ENCODE results near the gene SDK1.
A peak's percentile ranks its signal among the peaks of the same experiment; 100 is the strongest.

SDK1 gene

GRCh38 chr7:3821488-3821887 is 520.4 kb downstream of the SDK1 start:
- no peak for DNase-seq

- DNase-seq: no peak
These were observed 524.4 kb downstream of the SDK1 start for GRCh38 chr7:3825491-3825890.

DNA sequence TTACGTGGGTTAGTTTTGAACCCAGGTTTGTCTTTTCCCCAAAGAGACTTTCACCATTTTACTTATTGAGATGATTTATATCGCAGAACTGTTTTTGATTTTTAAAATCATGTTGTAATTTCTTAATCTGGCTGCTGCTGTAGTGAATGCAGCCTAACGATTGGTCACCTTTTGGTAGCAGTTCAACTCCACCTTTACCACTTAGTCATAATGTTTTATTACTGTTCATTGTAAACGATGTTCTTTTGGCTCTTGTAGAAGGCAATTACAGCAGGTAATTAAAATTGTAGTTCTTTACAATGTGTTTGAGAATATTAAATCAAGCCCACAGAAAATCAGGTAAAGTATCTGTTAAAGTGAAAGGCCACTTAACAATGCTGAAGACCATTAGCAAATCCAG is 531.1 kb downstream of the SDK1 start:
- no peak for DNase-seq

DNA sequence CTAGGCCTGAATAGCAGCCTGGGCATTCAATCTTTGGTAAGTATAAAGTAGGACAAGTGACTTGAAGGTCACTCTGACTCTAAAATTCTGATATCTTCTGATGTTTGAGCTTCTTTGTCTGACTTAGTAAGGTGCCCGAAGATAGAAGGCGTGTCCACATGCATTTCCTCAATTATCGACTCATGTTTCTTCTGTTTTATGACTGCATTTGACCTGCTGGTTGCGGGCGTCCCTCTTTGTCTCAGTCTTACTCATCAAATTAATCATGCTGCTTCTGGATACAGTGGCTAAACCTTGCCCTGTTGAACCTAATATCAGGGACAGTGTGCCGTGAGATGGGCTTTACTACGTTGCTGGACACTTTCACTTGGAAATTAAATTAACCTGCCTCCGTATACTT is 534.1 kb downstream of the SDK1 start:
- DNase-seq: no peak

DNA sequence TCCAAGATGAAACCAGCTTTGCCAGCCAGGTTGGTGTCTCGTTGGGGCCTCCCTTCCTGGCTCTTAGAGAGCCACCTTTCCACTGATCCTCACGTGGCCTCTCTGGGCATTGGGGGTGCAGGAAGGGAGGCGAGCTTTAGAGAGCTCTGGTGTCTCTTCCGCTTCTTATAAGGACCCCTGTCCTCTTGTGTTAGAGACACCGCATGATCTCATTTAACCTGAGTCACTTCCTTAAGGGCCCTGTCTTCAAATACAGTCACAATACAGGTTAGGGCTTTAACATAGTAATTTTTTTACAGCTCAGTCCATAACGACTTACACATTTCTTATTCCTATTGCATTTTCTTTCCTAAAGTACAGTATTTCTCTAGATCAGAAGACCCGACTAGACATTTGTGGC is 535.8 kb downstream of the SDK1 start:
- DNase-seq: no peak

- no peak for DNase-seq
These were observed 543.6 kb downstream of the SDK1 start for GRCh38 chr7:3844540-3845151.

DNA sequence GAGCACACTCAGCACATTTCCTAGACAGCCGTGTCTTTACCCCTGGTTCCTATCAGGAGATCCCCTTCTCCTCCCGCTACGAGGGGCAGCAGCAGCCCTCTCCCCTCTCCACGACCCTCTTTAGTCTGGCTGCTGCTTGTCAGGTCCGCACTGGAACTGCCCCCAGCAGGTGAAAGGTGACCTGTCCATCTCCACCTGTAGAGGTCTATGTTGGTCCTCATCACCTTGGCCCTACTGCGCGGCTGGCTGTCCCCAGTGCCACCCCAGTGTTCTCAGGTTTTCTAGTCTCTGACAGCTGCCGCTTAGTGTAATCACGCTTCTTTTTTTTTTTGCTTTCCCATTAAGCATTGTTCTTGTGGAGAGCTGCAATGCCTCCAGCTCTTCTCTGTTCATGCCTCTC is 545.7 kb downstream of the SDK1 start:
- no peak for DNase-seq

DNA sequence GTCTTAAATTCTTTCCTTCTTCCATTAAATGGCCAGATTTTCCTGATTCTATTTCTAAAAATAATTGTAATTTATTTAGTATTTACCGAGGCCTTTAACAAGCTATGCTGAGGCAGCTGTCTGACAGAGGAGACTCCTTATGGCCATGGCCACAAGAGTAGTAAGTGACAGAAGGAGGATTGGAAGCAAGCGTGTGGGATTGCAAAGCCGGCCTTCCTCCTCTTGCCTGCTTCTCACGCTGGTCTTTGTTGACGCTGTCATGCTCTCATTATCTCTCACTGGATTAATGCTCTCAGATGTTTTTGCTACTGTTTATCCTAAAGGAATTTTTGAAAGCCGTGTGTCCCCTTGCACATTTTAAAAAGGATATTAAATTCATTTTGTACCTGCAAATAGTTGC is 546.3 kb downstream of the SDK1 start:
- DNase-seq: peak; percentile 57

DNA sequence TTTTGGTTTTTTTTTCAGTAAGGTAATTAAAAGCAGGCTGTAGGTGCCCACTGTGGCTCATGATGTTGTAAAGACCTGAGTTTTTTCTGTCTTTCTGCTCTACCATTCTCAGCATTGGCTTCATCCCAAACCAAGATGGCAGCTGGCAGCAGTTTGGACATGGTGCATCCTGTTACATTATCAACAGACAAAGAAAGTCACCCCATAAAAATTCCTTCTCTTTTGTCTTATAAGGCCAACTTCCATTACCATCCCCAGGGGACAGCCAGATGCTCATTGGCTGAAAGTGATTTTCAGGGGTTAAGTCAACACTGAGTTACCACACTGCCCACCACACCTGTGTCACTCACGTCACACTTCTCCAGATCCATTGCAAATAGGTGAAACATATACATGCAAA is 558.4 kb downstream of the SDK1 start:
- DNase-seq: no peak

GRCh38 chr7:3860932-3861331 is 559.9 kb downstream of the SDK1 start:
- DNase-seq: no peak

DNA sequence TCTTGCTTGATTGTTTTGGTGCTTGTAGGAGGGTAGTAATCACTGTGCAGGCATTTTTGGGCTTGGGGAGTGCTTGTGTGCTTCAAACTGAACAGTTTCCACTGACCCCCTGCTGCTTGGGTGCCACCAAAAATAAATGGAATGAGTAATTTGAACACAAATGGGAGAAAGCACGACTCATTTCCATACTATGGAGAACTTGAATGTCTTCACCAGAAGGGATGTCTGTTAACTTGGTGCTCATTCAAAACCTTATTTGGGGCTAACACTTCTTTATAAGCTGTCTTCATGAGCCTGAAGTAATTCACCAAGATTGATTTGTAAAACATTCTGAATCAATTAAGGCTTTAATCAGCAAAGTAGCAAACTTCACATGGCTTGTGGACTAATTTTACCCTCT is 560.3 kb downstream of the SDK1 start:
- no peak for DNase-seq

DNA sequence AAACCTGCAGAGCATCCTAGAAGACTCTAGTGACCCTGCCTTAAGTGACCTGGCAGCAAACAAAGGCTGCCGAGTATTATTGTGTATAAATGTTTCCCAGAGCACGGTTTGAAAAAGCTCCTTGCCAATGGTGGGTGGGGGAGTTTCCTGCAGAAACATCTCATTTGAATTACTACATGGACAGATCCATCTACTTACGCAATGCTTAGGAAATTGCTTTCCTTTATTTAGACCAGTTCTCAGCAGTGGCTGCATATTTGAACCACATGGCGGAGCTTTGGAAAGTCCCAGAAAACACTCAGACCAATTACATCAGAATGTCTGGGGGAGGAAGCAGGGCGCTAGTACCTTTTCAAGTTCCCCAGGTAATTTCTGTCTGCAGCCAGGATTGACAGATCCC is 560.9 kb downstream of the SDK1 start:
- peak; percentile 66 for DNase-seq

DNA sequence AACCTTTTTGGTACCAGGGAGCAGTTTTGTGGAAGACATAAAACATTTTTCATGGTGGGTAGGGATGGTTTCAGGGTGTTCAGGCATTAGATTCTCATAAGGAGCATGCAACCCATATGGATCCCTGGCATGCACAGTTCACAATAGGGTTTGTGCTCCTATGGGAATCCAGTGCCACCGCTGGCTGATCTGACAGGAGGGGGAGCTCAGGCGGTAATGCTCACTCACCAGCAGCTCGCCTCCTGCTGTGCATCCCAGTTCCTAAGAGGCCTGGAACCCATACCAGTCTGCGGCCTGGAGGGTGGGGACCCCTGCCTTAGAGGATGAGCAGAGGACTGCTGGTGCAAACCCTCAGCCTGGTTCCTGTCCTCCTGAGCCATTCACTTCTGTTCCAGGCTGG is 561.7 kb downstream of the SDK1 start:
- no peak for DNase-seq

DNA sequence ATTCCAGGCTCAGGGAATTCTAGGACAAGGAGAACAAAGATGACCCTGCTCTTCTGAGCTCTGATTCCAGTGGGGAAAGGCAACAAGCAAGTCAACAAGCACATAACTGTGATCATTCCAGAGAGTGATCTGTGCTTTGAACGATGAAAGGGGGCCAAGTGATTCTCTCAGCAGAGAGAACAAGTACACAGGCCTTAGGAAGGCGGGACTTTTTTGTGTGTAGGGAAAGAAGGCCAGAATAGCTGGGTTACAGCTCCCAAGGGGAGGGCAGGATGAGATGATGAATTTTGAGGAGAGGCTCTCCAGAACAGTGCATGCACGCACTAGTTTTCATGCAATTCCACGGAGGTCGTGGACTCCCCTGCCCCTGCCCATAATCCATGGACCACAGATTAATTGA is 565.2 kb downstream of the SDK1 start:
- no peak for DNase-seq

GRCh38 chr7:3867863-3868262 is 566.8 kb downstream of the SDK1 start:
- no peak for DNase-seq

GRCh38 chr7:3879355-3880075 is 578.5 kb downstream of the SDK1 start:
- peak; percentile 61 for DNase-seq

DNA sequence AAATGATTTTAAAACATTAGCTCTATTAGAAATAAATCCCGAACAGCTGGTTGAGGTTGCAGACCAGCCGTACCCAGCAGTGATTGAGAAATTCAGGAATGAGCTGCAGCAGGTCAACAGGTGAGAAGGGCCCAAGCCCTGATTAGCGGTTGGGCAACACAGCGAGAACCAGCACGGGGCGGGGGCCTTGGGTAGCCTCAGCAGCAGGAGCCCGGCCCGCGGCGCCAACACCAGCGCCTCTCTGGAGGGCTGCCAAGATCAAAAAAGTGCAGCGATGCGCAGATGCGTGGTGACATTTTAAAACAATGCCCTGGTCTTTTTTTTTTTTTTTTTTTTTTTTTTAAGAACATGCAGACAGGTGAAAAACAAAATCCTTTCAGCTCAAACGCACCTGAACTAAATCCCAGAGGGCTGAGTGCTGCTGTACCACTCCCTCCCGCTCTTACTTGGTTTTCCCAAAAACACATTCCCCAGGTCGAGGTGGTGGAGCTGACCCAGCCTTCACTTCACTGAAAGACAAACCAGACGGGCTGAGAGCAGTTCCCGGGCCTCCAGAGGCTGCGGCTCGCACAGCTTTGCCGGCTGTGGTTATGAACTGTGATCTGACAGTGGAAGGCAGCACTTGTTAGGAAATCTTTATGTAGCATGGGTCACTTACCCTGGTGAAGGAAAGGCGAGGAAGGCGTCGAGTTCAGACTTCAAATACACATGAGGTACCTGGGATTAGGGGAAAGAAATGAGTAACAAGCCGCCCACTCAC is 579.4 kb downstream of the SDK1 start:
- peak; percentile 72 for DNase-seq

DNA sequence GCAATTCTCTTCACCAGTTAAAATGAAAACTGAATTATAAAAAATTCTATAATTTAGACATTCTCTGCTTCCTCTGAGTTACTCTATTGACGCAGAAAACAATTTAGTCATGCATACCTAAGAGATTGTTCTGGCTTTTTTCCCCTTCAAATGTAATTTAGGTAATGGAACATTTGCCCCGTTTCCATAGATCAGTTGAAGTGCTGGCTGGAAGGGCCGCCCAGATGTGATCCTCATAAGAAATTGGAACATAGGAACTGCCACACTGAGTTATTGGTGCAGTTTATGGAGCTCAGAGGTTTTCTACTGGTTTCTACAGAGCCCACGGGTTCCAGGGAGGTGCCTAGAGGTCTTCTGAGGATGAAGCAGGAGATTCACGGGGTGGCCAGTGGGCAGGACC is 581.7 kb downstream of the SDK1 start:
- no peak for DNase-seq

DNA sequence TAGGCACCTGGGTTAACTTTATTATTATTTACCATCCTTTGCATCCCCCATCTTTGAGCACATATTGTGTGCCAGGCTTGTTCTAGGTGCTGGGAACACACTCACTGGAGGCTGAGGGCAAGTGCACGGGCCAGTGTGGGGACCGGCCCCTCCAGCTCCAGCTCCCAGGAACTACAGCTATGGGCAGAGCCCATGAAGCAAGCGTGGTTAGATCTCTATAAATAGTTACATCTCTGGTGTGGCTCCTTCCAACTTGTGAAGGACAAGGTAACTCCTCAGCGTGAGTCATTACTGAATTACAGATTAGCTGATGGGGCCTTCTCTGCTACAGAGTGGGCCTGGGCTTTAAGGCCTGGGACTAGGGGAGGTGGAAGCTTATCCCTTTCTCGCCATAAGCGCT is 583.5 kb downstream of the SDK1 start:
- DNase-seq: no peak

DNA sequence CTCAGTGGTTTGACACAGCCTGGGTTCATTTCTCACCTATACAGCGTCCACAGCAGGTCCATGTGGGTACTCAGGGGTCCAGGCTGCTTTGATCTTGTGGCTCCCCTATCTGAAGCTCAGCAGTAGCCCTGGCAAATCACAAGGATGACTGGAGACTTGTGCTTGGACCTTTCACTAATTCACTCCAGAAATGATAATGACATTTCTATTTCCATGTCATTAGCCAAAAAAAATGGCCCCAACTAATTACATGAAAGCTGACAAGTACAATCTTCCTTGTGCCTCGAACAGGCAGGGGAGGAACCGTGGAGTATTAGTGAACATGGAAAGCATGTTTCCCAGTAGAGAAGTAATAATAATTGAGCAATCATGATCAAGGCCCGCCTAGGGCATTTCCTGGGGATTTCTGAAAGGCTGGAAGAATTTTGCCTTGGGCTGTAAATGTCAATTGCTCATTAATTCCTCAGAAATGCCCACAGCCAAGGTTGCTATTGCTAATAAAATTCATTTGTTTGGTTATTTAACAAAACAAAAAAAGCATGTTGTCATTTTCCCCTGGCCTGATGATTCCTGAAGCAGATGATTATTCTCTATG is 586.1 kb downstream of the SDK1 start:
- peak; percentile 59 for DNase-seq

DNA sequence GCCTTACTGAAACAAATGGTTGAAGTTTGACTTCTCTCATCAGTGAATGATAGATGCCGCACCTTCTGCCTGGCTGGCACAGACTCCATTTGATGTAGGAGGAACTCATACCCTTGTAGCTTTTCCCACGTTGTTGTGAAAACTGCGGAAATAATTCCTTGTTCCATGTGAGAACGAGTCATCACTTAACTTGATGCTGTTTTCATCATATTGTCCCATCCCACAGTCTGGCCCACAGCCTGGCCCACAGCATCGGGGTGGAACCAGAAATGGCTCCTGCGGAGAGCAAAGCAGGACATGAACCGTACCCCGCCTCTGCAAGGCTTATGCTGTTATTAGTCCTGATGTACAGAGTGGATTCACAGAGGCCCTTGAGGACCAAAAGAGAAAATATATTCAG is 587.0 kb downstream of the SDK1 start:
- DNase-seq: no peak

- DNase-seq: no peak
These were observed 591.1 kb downstream of the SDK1 start for GRCh38 chr7:3892157-3892556.

DNA sequence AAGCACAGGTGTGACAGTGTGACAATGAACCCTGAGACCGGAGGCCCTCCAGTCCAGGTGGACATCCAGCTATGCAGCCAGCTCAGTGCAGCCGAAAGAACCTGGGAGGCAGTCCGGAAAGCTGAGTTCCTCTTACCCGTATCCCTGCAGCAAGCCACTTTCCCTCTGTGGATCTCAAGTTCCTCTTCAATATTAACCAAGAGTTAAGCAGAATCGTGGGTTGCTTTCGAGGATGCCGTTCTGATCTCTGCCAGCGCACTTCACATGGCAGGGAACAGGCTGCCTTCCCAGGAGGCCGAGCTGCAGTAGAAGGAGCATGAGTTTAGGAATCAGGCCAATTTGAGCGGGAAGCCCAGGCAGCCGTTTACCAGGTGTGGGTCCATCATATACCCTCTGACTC is 591.6 kb downstream of the SDK1 start:
- DNase-seq: no peak

Measured in eye (tissue), 1 donor.